ENCODE results near the gene THAP4. TPM values are rescaled to one million over a fixed set of nuclear protein-coding genes. Genes with fewer than 3 reads are reported as not detected.

Gene THAP4
- total RNA-seq, 2 donors from 2014 or later = 27.2 to 31.1 TPM

- no peak for TF ChIP-seq CTCF (IDR thresholded peaks at IDR 0.05)
- ATAC-seq (ENCODE audit: insufficient number of reproducible peaks, low FRiP score, low read depth) (no peak), DNase-seq (ENCODE audit: low spot score) (no peak)
- Histone ChIP-seq H3K4me1 (ENCODE audit: control insufficient read depth in 1 of 2, low read depth in 2 of 2) (no peaks in the 10 kb centered on the region), H3K36me3 (peaks cover 35% of the 10 kb centered on the region), H3K9me3 (peaks cover 23% of the 10 kb centered on the region), H3K27me3 (replicated peaks; ENCODE audit: insufficient read depth) (no peaks in the 10 kb centered on the region), H3K4me3 (no peak overlapping the region), H3K27ac (no peak overlapping the region)
Observed at GRCh38 chr2:241586564-241587264, 50.2 kb downstream of the THAP4 start.

GRCh38 chr2:241584436-241584835 is 52.5 kb downstream of the THAP4 start:
- no peaks in the 10 kb centered on the region for H3K27me3 ChIP-seq (replicated peaks; ENCODE audit: insufficient read depth)
- H3K4me1 ChIP-seq (ENCODE audit: control insufficient read depth in 1 of 2, low read depth in 2 of 2) = no peaks in the 10 kb centered on the region
- H3K36me3 ChIP-seq = peaks cover 35% of the 10 kb centered on the region
- DNase-seq (ENCODE audit: low spot score) (no peak), ATAC-seq (ENCODE audit: insufficient number of reproducible peaks, low FRiP score, low read depth) (no peak)
- TF ChIP-seq CTCF (IDR thresholded peaks at IDR 0.05) = no peak
- H3K27ac ChIP-seq = no peak overlapping the region
- no peak overlapping the region for H3K4me3 ChIP-seq
- H3K9me3 ChIP-seq = peaks cover 23% of the 10 kb centered on the region

GRCh38 chr2:241582806-241583205 is 54.2 kb downstream of the THAP4 start:
- H3K9me3 ChIP-seq = peaks cover 17% of the 10 kb centered on the region

GRCh38 chr2:241582328-241582727 is 54.6 kb downstream of the THAP4 start:
- Histone ChIP-seq H3K27me3 (replicated peaks; ENCODE audit: insufficient read depth) (no peaks in the 10 kb centered on the region), H3K4me3 (no peak overlapping the region), H3K9me3 (peaks cover 13% of the 10 kb centered on the region), H3K4me1 (ENCODE audit: control insufficient read depth in 1 of 2, low read depth in 2 of 2) (no peaks in the 10 kb centered on the region), H3K36me3 (peaks cover 34% of the 10 kb centered on the region), H3K27ac (no peak overlapping the region)
- TF ChIP-seq CTCF (IDR thresholded peaks at IDR 0.05) = no peak
- no peak for ATAC-seq (ENCODE audit: insufficient number of reproducible peaks, low FRiP score, low read depth)
- DNase-seq (ENCODE audit: low spot score) = no peak

More at GRCh38 chr2:241582806-241583205, 54.2 kb downstream of the THAP4 start:
- peaks cover 35% of the 10 kb centered on the region for H3K36me3 ChIP-seq
- H3K27me3 ChIP-seq (replicated peaks; ENCODE audit: insufficient read depth) = no peaks in the 10 kb centered on the region
- TF ChIP-seq CTCF (IDR thresholded peaks at IDR 0.05) = no peak
- no peak overlapping the region for H3K27ac ChIP-seq
- ATAC-seq (ENCODE audit: insufficient number of reproducible peaks, low FRiP score, low read depth) (no peak), DNase-seq (ENCODE audit: low spot score) (no peak)
- no peaks in the 10 kb centered on the region for H3K4me1 ChIP-seq (ENCODE audit: control insufficient read depth in 1 of 2, low read depth in 2 of 2)
- no peak overlapping the region for H3K4me3 ChIP-seq

- TF ChIP-seq CTCF (IDR thresholded peaks at IDR 0.05) = no peak
- H3K4me1 ChIP-seq (ENCODE audit: control insufficient read depth in 1 of 2, low read depth in 2 of 2) = no peaks in the 10 kb centered on the region
Observed at GRCh38 chr2:241579281-241579680, 57.7 kb downstream of the THAP4 start.

More at GRCh38 chr2:241579281-241579680, 57.7 kb downstream of the THAP4 start:
- peaks cover 21% of the 10 kb centered on the region for H3K36me3 ChIP-seq
- no peaks in the 10 kb centered on the region for H3K27me3 ChIP-seq (replicated peaks; ENCODE audit: insufficient read depth)
- no peak overlapping the region for H3K4me3 ChIP-seq
- no peaks in the 10 kb centered on the region for H3K9me3 ChIP-seq
- no peak for ATAC-seq (ENCODE audit: insufficient number of reproducible peaks, low FRiP score, low read depth)
- no peak for DNase-seq (ENCODE audit: low spot score)
- no peak overlapping the region for H3K27ac ChIP-seq

Measured in thoracic aorta (tissue), 2 donors.